GM12891 (cell line): Measurements from ENCODE around the gene ALOX15.
"Not testable (repeated sequence)": the region's sequence is repeated elsewhere in the genome, so short reads cannot be mapped to it uniquely, and the experiment has no call there.

ENCODE experiments used
- DNase-seq: peaks from one replicate; pipeline ENCODE4 v3.0.0; 2011; ENCODE audit warnings: low spot score; ENCODE audit not compliant: insufficient read length
- FAIRE-seq: peaks from 2 replicates; lab custom pipeline; 2011; peaks lifted over from hg19 to GRCh38; lab: Jason Lieb, UNC
- PAX5 ChIP-seq: IDR thresholded peaks from 2 replicates; pipeline ENCODE4 v1.6.1; 2011; ENCODE audit warnings: low read length, moderate library complexity, mild to moderate bottlenecking; ENCODE audit not compliant: insufficient read depth, severe bottlenecking
- POLR2A ChIP-seq: IDR thresholded peaks from 2 replicates; pipeline ENCODE4 v1.6.1; 2011; ENCODE audit warnings: low read depth, low read length, control low read depth
- POLR2AphosphoS5 ChIP-seq: IDR thresholded peaks from 2 replicates; pipeline ENCODE4 v1.6.1; 2011; ENCODE audit warnings: low read depth, low read length, control low read depth
- POU2F2 ChIP-seq: IDR thresholded peaks from 2 replicates; pipeline ENCODE4 v1.6.1; 2011; ENCODE audit warnings: low read depth, mild to moderate bottlenecking, control low read depth, low read length, moderate library complexity
- SPI1 ChIP-seq: IDR thresholded peaks from 2 replicates; pipeline ENCODE4 v1.6.1; 2011; ENCODE audit warnings: low read depth, low read length, control low read depth
- TAF1 ChIP-seq: IDR thresholded peaks from 2 replicates; pipeline ENCODE4 v1.6.1; 2011; ENCODE audit warnings: low read depth, low read length, control low read depth

The ALOX15 gene

GRCh38 chr17:4622375-4622774 is 19.1 kb downstream of the ALOX15 start:
- TF ChIP-seq PAX5: no peak
- no peak for TF ChIP-seq TAF1
- no peak for TF ChIP-seq POU2F2
- no peak for TF ChIP-seq POLR2AphosphoS5
- TF ChIP-seq POLR2A: no peak
- TF ChIP-seq SPI1: no peak
- DNase-seq (no peak), FAIRE-seq (no peak)

GRCh38 chr17:4620531-4621101 is 20.9 kb downstream of the ALOX15 start:
- DNase-seq: no peak
- TF ChIP-seq PAX5 (no peak), SPI1 (no peak), POLR2AphosphoS5 (no peak), POU2F2 (no peak), POLR2A (no peak), TAF1 (no peak)
- no peak for FAIRE-seq

DNA sequence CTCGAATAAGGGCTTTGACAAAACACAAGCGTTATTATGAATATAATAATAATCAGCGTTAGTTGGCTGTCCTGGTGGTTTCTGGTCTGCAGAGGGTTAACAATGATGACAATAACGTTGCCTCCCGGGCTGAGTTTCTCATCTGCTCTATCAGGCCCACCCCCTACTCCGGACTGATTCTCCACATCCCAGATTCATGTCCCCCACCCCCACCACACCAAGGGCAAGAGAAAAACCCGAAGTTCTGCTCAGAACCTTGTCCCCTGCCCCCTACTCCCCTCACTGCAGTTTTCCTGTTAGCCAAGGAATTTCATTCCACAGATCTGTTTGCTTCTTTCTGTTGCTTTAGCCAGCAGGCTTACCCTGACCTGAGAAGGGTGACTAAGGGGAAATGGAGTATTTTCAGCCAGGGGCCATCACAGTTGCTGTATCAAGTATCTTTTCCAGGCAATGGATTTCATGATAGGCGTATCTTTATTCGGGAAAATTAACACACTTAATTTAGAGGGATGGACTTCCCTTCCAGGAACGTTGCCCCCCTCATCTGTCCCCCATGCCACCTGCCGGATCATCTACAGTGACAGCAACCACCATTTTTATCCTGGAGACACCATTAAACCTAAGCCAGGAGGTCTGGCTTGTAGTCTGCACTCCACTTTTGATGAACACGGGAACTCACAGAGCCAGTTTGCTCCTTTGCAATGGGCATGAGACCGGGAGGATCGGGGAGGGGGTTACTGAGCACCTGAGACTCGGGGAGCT is 23.7 kb downstream of the ALOX15 start:
- TF ChIP-seq POLR2AphosphoS5 (no peak), SPI1 (no peak), PAX5 (no peak), POU2F2 (no peak), TAF1 (no peak), POLR2A (no peak)
- no peak for FAIRE-seq
- no peak for DNase-seq

- no peak for DNase-seq
- TF ChIP-seq POU2F2 (no peak), PAX5 (no peak), POLR2A (no peak)
- FAIRE-seq: no peak
Observed at GRCh38 chr17:4617090-4617489, 24.4 kb downstream of the ALOX15 start.

- TF ChIP-seq TAF1 (no peak), POLR2AphosphoS5 (no peak), POU2F2 (no peak), SPI1 (no peak), POLR2A (no peak), PAX5 (no peak)
- DNase-seq: no peak
- no peak for FAIRE-seq
Observed at GRCh38 chr17:4616476-4616875, 25.0 kb downstream of the ALOX15 start.

- FAIRE-seq (no peak), DNase-seq (no peak)
Observed at GRCh38 chr17:4610656-4611055, 30.8 kb downstream of the ALOX15 start.

GRCh38 chr17:4610162-4610561 is 31.3 kb downstream of the ALOX15 start:
- TF ChIP-seq POLR2A (no peak), POU2F2 (no peak), POLR2AphosphoS5 (no peak), SPI1 (no peak), PAX5 (no peak), TAF1 (no peak)
- FAIRE-seq (no peak), DNase-seq (no peak)

More at GRCh38 chr17:4610656-4611055, 30.8 kb downstream of the ALOX15 start:
- no peak for TF ChIP-seq SPI1
- TF ChIP-seq PAX5: no peak
- no peak for TF ChIP-seq POU2F2
- no peak for TF ChIP-seq POLR2A
- no peak for TF ChIP-seq POLR2AphosphoS5
- TF ChIP-seq TAF1: no peak

DNA sequence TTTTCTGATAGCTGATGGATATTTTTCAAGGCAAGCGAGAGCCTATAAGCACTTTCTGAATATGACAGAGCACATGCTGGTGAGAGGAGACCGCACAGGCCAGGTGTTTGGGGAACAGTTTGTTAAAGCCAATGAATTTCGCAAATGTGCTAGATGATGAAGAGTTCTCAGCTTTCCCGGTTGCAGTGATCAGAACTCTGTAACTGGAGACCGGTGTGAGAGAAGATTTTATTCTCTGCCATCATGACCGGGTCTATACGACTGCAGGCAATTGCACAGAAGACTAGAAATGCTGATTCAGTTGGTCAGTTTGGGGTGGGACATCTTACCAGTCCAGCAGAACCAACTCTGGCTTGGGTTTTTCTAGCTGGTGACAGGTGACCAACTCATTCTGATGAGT is 31.7 kb downstream of the ALOX15 start:
- FAIRE-seq (no peak), DNase-seq (no peak)
- TF ChIP-seq PAX5 (no peak), POLR2A (no peak), SPI1 (no peak), POU2F2 (no peak), POLR2AphosphoS5 (no peak), TAF1 (no peak)

GRCh38 chr17:4607773-4608187 is 33.7 kb downstream of the ALOX15 start:
- TF ChIP-seq POU2F2: no peak
- FAIRE-seq (no peak), DNase-seq (no peak)

- FAIRE-seq (no peak), DNase-seq (no peak)
- TF ChIP-seq PAX5 (no peak), POLR2AphosphoS5 (no peak), POU2F2 (no peak), POLR2A (no peak), TAF1 (no peak), SPI1 (no peak)
Observed at GRCh38 chr17:4607261-4607741, 34.2 kb downstream of the ALOX15 start.

DNA sequence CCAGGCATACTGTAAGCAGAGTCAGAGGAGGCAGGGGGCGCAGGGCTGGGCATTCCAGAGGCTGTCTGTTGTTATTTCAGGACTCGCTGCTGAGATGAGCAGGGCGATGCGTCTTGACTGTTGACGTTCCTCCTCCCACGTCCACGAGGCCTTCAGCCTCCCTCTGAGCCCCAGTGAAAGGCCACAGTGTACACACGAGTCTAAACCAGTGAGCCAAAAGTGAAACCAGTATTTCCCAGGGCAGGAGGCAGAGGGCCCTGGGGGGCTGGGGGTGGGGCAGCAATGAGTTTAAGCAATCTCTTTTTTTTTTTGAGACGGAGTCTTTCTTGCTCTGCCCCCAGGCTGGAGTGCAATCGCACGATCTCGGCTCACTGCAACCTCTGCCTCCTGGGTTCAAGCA is 35.7 kb downstream of the ALOX15 start:
- TF ChIP-seq TAF1: no peak
- no peak for TF ChIP-seq SPI1
- no peak for TF ChIP-seq POLR2A
- TF ChIP-seq POU2F2: no peak
- no peak for TF ChIP-seq POLR2AphosphoS5
- TF ChIP-seq PAX5: no peak
- FAIRE-seq (no peak), DNase-seq (peak; percentile 23)

DNA sequence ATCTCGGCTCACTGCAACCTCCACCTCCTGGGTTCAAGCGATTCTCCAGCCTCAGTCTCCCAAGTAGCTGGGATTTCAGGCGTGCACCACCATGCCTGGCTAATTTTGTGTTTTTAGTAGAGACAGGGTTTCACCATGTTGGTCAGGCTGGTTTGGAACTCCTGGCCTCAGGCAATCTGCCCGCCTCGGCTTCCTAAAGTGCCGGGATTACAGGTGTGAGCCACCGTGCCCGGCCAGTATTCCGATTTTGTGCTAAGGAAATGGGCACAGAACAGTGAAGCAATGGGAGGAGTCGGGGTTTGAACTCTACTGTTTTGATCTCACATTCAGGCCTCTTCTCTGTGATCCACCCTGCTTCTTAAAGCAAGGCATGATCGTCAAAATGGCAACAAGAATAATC is 36.7 kb downstream of the ALOX15 start:
- not testable (repeated sequence) for DNase-seq, FAIRE-seq
